H1 (cell line): ENCODE results near the gene ZNF394. TPM values are rescaled to one million over a fixed set of nuclear protein-coding genes. Genes with fewer than 3 reads are reported as not detected.

Source experiments
- CTCF ChIA-PET: fragments of 300-600 bp; sonication (Branson Sonifier 250); formaldehyde crosslinking; loops from one replicate; lab custom pipeline; 2021; ENCODE audit not compliant: partially characterized antibody; lab: Charles Lee
- POLR2A ChIA-PET: fragments of 300-600 bp; sonication (Branson Sonifier 250); formaldehyde crosslinking; loops from one replicate; lab custom pipeline; 2021; ENCODE audit warnings: inconsistent platforms; ENCODE audit not compliant: partially characterized antibody; lab: Charles Lee
- DNase-seq, 2 experiments: peaks; one replicate each; pipeline versions ENCODE4 v3.0.0 to v3.0.0-alpha.2; 2010 to 2022; ENCODE audit warnings: low spot score in 2 of 2, low read depth in 1 of 2, mixed read lengths in 1 of 2
- FAIRE-seq: peaks from 2 replicates; lab custom pipeline; 2011; peaks lifted over from hg19 to GRCh38; lab: Jason Lieb, UNC
- H2AFZ ChIP-seq: 2 replicates; pipeline ENCODE4 v1.8.1; 2012; ENCODE audit warnings: low read length, inconsistent platforms
- H2AK5ac ChIP-seq: 2 replicates; pipeline ENCODE4 v1.6.1; 2013; ENCODE audit warnings: low read depth, low read length
- H2BK120ac ChIP-seq: replicated peaks from 2 replicates; pipeline ENCODE3; 2013; ENCODE audit warnings: low read depth, low read length, inconsistent platforms
- H2BK12ac ChIP-seq: 2 replicates; pipeline ENCODE4 v1.6.1; 2013; ENCODE audit warnings: low read depth, low read length
- H2BK15ac ChIP-seq: 2 replicates; pipeline ENCODE4 v1.6.1; 2013; ENCODE audit warnings: low read length
- H2BK20ac ChIP-seq: 2 replicates; pipeline ENCODE4 v1.6.1; 2013; ENCODE audit warnings: low read length
- H2BK5ac ChIP-seq: 2 replicates; pipeline ENCODE4 v1.6.1; 2013; ENCODE audit warnings: low read depth, low read length
- H3K14ac ChIP-seq: 2 replicates; pipeline ENCODE4 v1.6.1; 2013; ENCODE audit warnings: inconsistent platforms; ENCODE audit not compliant: insufficient read length
- H3K18ac ChIP-seq: 2 replicates; pipeline ENCODE4 v1.6.1; 2013; ENCODE audit warnings: low read length; ENCODE audit errors: extremely low read depth
- H3K23ac ChIP-seq: 2 replicates; pipeline ENCODE4 v1.6.1; 2013; ENCODE audit warnings: inconsistent platforms; ENCODE audit not compliant: insufficient read length
- H3K23me2 ChIP-seq: 2 replicates; pipeline ENCODE4 v1.6.1; 2013; ENCODE audit warnings: low read depth, low read length
- H3K27ac ChIP-seq: 2 replicates; pipeline ENCODE4 v1.6.1; 2011; ENCODE audit warnings: low read depth, low read length, inconsistent platforms
- H3K27me3 ChIP-seq, 4 experiments: replicated peaks in 1 of 4; 1 replicate in 1 of 4; 2 replicates in 3 of 4; pipeline versions ENCODE4 v1.6.1 to v1.8.1; 2011 to 2013; ENCODE audit warnings: low read length in 3 of 4, mild to moderate bottlenecking in 3 of 4, inconsistent platforms in 2 of 4, mixed read lengths in 2 of 4, moderate library complexity in 1 of 4; ENCODE audit not compliant: control insufficient read depth in 3 of 4, insufficient read depth in 3 of 4; ENCODE audit errors: extremely low read depth in 1 of 4
- H3K36me3 ChIP-seq, 4 experiments: 2 replicates each; pipeline versions ENCODE4 v1.6.1 to v1.8.1; 2011 to 2013; ENCODE audit warnings: mild to moderate bottlenecking in 4 of 4, low read length in 3 of 4, moderate library complexity in 2 of 4, control low read depth in 1 of 4, inconsistent platforms in 1 of 4; ENCODE audit not compliant: insufficient read depth in 4 of 4, control insufficient read depth in 2 of 4
- H3K4ac ChIP-seq: replicated peaks from 2 replicates; pipeline ENCODE3; 2013; ENCODE audit warnings: low read length, low read depth, mixed read lengths, inconsistent platforms; ENCODE audit not compliant: insufficient read length
- H3K4me1 ChIP-seq, 4 experiments: replicated peaks in 1 of 4; 1 replicate in 1 of 4; 2 replicates in 3 of 4; pipeline versions ENCODE4 v1.6.1 to v1.8.1; 2011 to 2013; ENCODE audit warnings: low read length in 3 of 4, inconsistent platforms in 2 of 4, mixed read lengths in 1 of 4; ENCODE audit not compliant: insufficient read depth in 4 of 4, control insufficient read depth in 3 of 4
- H3K4me2 ChIP-seq, 2 experiments: 2 replicates each; pipeline versions ENCODE4 v1.6.1 to v1.8.1; 2011 to 2013; ENCODE audit warnings: low read depth in 2 of 2, low read length in 2 of 2, control low read depth in 1 of 2, inconsistent platforms in 1 of 2, mild to moderate bottlenecking in 1 of 2; ENCODE audit not compliant: insufficient read depth in 1 of 2
- H3K4me3 ChIP-seq, 4 experiments: fragments of 200-600, 300-600 bp in 1 of 4; sonication (generic), shearing (Covaris generic), sonication (Bioruptor Twin) in 1 of 4; 2 replicates each; pipeline versions ENCODE4 v1.5.1 to v1.8.1; 2011 to 2016; ENCODE audit warnings: low read length in 4 of 4, low read depth in 3 of 4, control low read depth in 2 of 4, inconsistent platforms in 2 of 4, mild to moderate bottlenecking in 2 of 4, mixed read lengths in 1 of 4, moderate library complexity in 1 of 4; ENCODE audit not compliant: insufficient read depth in 2 of 4; ENCODE audit errors: extremely low read depth in 1 of 4
- H3K56ac ChIP-seq: replicated peaks from 2 replicates; pipeline ENCODE3; 2013; ENCODE audit warnings: low read depth, mild to moderate bottlenecking, mixed read lengths, low read length, inconsistent platforms; ENCODE audit not compliant: insufficient read length
- H3K79me1 ChIP-seq: 2 replicates; pipeline ENCODE4 v1.6.1; 2013; ENCODE audit warnings: low read depth, low read length, control low read depth
- H3K79me2 ChIP-seq, 2 experiments: 2 replicates each; pipeline versions ENCODE4 v1.6.1 to v1.8.1; 2012 to 2013; ENCODE audit warnings: low read length in 2 of 2, mild to moderate bottlenecking in 2 of 2, inconsistent platforms in 1 of 2; ENCODE audit not compliant: insufficient read depth in 2 of 2, control insufficient read depth in 1 of 2
- H3K9ac ChIP-seq, 4 experiments: replicated peaks in 1 of 4; 1 replicate in 1 of 4; 2 replicates in 3 of 4; pipeline versions ENCODE4 v1.6.1 to v1.8.1; 2011 to 2013; ENCODE audit warnings: low read depth in 3 of 4, low read length in 3 of 4, control low read depth in 2 of 4, mild to moderate bottlenecking in 2 of 4, moderate library complexity in 2 of 4, inconsistent platforms in 1 of 4; ENCODE audit errors: extremely low read depth in 1 of 4
- H3K9me3 ChIP-seq, 2 experiments: 2 replicates each; pipeline versions ENCODE4 v1.6.1 to v1.8.1; 2012 to 2013; ENCODE audit warnings: mild to moderate bottlenecking in 2 of 2, moderate library complexity in 2 of 2, control low read depth in 1 of 2, inconsistent platforms in 1 of 2, low read depth in 1 of 2, low read length in 1 of 2, mixed read lengths in 1 of 2; ENCODE audit not compliant: insufficient read depth in 2 of 2
- H4K20me1 ChIP-seq, 2 experiments: replicated peaks in 1 of 2; 2 replicates each; pipeline versions ENCODE3 to v1.8.1; 2011 to 2013; ENCODE audit warnings: inconsistent platforms in 2 of 2, low read length in 2 of 2, mild to moderate bottlenecking in 1 of 2; ENCODE audit not compliant: insufficient read depth in 2 of 2, control insufficient read depth in 1 of 2
- H4K5ac ChIP-seq: 2 replicates; pipeline ENCODE4 v1.6.1; 2013; ENCODE audit warnings: low read length, low read depth, mixed read lengths, inconsistent platforms; ENCODE audit not compliant: insufficient read length
- H4K8ac ChIP-seq: 2 replicates; pipeline ENCODE4 v1.8.0; 2013; ENCODE audit warnings: mild to moderate bottlenecking, moderate library complexity, low read length, inconsistent platforms; ENCODE audit not compliant: insufficient read depth; ENCODE audit errors: extremely low read depth
- H4K91ac ChIP-seq: replicated peaks from 2 replicates; pipeline ENCODE3; 2013; ENCODE audit warnings: low read length, mixed read lengths, inconsistent platforms; ENCODE audit not compliant: insufficient read length
- CTCF ChIP-seq, 3 experiments: IDR thresholded peaks; 1 replicate in 2 of 3; 2 replicates in 1 of 3; pipeline versions ENCODE4 v1.5.1 to v1.6.1; 2011; ENCODE audit warnings: low read length in 3 of 3, mild to moderate bottlenecking in 3 of 3, inconsistent platforms in 2 of 3, low read depth in 1 of 3, moderate library complexity in 1 of 3; ENCODE audit not compliant: insufficient read depth in 1 of 3; ENCODE audit errors: control extremely low read depth in 1 of 3
- KDM5A ChIP-seq: fragments of 200-600 bp; IDR thresholded peaks from 2 replicates; pipeline ENCODE4 v1.7.1; 2012; ENCODE audit warnings: mild to moderate bottlenecking, low read length, inconsistent platforms, mixed read lengths
- WGBS, 2 experiments: shearing (Covaris generic) in 1 of 2; methylation state at CpG; one replicate each; pipeline versions ENCODE4 v1.1.6 to v1.1.7; 2013 to 2015; ENCODE audit warnings: low lambda C conversion rate in 2 of 2, mixed read lengths in 2 of 2, inconsistent platforms in 1 of 2, low coverage in 1 of 2, missing lambda C conversion rate in 1 of 2; ENCODE audit not compliant: insufficient replicate concordance in 2 of 2, insufficient coverage in 1 of 2, insufficient read length in 1 of 2; ENCODE audit errors: extremely low coverage in 1 of 2, missing lambda C conversion rate in 1 of 2; 5-methylcytosine and 5-hydroxymethylcytosine counted together
- polyA plus RNA-seq, 7 experiments: library from polyadenylated mRNA; depleted of rRNA in 3 of 7; stranded (reverse) in 5 of 7; unstranded in 2 of 7; fragments of >200 nt in 5 of 7; fragments of 200-250 nt in 2 of 7; gene quantifications; 1 replicate in 5 of 7; 2 replicates in 1 of 7; 4 replicates in 1 of 7; pipeline versions ENCODE4 v1.2.1 to v1.2.3, GENCODE V29; 2011 to 2013; ENCODE audit warnings: missing spikeins in 2 of 7, mixed read lengths in 2 of 7
- total RNA-seq: library from RNA; stranded (reverse); fragmentation: NEBNext Ultra II Directional; extraction: Animal tissue kit (Norgen Biotek cat#: 25700); gene quantifications from 2 replicates; pipeline ENCODE4 v1.2.1, GENCODE V29; 2021

Gene ZNF394
- total and polyA plus RNA-seq, 2 of the 8 experiments (the other 6 are each of a cell fraction or from before 2014, with no cell fraction given), result 6.6 to 19.3 TPM

GRCh38 chr7:99461221-99461620 lies 38.9 kb downstream of the ZNF394 start:
- POLR2A ChIA-PET, result interaction anchor here (1.2 to 10.7 kb wide), 7 partner anchors 11 to 71 kb away, joined by 3 to 100 read pairs (median 5); partner anchors contain the start of gene BUD31
- Histone ChIP-seq H2BK15ac (no peak overlapping the region), H3K23ac (no peak overlapping the region), H3K4me3 (no peak overlapping the region), H3K79me1 (peaks cover 20% of the 10 kb centered on the region), H4K5ac (no peak overlapping the region), H3K4me2 (no peak overlapping the region), H3K14ac (no peak overlapping the region), H2BK12ac (no peak overlapping the region), H3K27ac (no peak overlapping the region), H3K27me3 (no peaks in the 10 kb centered on the region), H3K4ac (no peak overlapping the region), H2BK5ac (no peak overlapping the region), H4K8ac (no peak overlapping the region), H2AFZ (no peak overlapping the region), H3K23me2 (0 out of 2 replicates have a peak, but pooled peaks cover 7% of the 10 kb centered on the region), H3K36me3 (peaks cover 13 to 52% (median 36%) of the 10 kb centered on the region in 4 experiments; a peak in 6 of 8 replicates), H2BK120ac (no peak overlapping the region), H3K56ac (no peak overlapping the region), H2BK20ac (no peak overlapping the region), H3K4me1 (peaks cover 0 to 2% (median 0%) of the 10 kb centered on the region in 4 experiments; a peak in 1 of 7 replicates), H4K91ac (no peak overlapping the region), H2AK5ac (no peak overlapping the region)
- WGBS, 2 experiments, result 91% methylated on average over 2 of the region's 2 CpGs; no CpG with 5 or more reads in 1 of the 2 experiments
- FAIRE-seq (no peak), DNase-seq (no peak)
- peak in 1 of 3 experiments; percentile 9; a peak in 1 of 4 replicates for TF ChIP-seq CTCF (IDR thresholded peaks at IDR 0.05; ENCODE audit: control extremely low read depth in 1 of 3, insufficient read depth in 1 of 3, low read depth in 1 of 3, low read length in 3 of 3)
- TF ChIP-seq KDM5A, result no peak
- TF ChIP-seq, all 59 proteins: peak for 1
- Histone ChIP-seq H4K20me1 (peaks cover 12 to 22% of the 10 kb centered on the region in 2 experiments), H3K9me3 (no peaks in the 10 kb centered on the region), H3K18ac (no peak overlapping the region), H3K9ac (no peak overlapping the region; a peak in 1 of 7 replicates), H3K79me2 (peaks cover 24 to 70% of the 10 kb centered on the region in 2 experiments)
- CTCF ChIA-PET, result interaction anchor here (0.7 to 1.4 kb wide), 3 partner anchors 9 to 36 kb away, joined by 3 read pairs; no protein-coding TSS in a partner anchor
